ENCODE results near the gene OBP2A.

GRCh38 chr9:135531096-135531495 is 14.8 kb upstream of the OBP2A start:
- TF ChIP-seq CTCF (conservative IDR thresholded peaks at IDR 0.05; ENCODE audit: low read length) (no peak), EZH2phosphoT487 (IDR thresholded peaks at IDR 0.05; ENCODE audit: borderline replicate concordance, low read depth, low read length) (no peak)
